Activated T-cell treated with anti-CD3 and anti-CD28 coated beads for 1 hour (primary cell): ENCODE results near the gene TIE1.

Experiments used
- DNase-seq: peaks from one replicate; pipeline ENCODE4 v3.0.0-alpha.2; 2020; ENCODE audit warnings: low read depth

Gene TIE1

DNA sequence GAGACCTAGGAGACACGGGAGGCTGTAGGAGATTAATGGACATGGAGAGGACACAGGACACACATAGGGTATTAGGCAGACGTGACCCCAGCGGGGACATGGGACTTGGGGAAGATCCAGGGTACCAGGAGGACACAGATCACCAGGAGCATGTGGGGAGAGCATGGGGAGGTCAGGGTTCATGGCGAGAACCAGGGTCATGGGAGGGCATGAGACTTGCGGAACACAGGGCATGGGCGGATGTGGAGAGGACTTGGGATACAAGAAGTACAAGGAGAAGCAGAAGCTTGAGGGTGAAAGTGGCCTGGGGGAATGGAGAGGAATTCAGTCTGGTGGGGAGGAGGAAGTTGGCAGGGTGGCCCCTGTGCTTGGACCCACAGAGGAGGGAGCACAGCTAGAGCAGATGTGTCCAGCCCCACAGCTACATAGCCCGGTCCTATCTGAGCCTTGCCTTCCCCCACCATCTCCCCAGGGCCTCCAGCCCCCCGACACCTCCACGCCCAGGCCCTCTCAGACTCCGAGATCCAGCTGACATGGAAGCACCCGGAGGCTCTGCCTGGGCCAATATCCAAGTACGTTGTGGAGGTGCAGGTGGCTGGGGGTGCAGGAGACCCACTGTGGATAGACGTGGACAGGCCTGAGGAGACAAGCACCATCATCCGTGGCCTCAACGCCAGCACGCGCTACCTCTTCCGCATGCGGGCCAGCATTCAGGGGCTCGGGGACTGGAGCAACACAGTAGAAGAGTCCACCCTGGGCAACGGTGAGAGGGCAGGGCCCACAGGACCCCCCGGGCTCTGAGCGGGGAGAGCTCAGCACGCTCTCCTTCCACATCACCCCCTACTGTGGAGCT, 12.1 kb downstream of the TIE1 start:
- no peak for DNase-seq

DNA sequence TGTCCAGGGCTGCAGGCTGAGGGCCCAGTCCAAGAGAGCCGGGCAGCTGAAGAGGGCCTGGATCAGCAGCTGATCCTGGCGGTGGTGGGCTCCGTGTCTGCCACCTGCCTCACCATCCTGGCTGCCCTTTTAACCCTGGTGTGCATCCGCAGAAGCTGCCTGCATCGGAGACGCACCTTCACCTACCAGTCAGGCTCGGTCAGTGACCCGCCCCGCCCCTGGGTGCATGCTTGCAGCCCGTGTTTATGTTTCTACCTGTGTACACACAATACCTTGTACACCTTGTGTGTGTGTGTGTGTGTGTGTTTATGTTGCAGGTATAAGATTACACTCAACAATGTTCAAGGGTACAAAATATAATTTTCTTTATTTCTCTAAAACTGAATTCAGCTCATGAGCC, 13.0 kb downstream of the TIE1 start:
- DNase-seq, result no peak

DNA sequence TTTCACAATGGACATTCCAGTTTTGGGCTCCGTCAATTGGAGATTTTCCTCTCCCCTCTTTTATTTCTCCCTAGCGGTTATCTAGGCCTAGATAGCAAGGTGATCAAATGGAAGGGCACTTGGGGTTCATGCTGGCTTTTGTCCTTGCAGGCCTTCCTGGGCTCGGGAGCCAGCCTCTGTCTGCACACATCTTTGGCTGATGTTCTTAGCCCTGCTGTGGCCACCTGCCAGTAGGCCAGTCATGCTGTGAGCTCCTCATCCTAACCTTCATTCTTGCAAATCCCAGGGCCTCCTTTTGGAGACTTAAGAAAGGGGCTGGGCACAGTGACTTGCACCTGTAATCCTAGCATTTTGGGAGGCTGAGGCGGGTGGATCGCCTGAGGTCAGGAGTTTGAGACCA, 13.5 kb downstream of the TIE1 start:
- DNase-seq, result no peak

DNA sequence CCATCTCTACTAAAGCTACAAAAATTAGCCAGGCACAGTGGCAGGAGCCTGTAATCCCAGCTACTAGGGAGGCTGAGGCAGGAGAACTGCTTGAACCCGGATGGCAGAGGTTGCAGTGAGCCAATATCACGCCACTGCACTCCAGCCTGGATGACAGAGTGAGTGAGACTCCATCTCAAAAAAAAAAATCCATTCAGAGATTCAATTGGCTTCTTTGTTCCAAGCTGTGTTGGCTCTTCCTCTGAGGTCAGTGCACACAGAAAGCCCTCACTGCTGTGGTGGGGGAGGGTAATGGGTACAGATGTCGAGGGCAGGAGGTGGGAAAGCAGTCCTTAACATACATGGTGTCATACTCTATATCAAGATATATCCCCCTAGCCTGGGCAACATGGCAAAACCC, 14.7 kb downstream of the TIE1 start:
- DNase-seq, result no peak

DNA sequence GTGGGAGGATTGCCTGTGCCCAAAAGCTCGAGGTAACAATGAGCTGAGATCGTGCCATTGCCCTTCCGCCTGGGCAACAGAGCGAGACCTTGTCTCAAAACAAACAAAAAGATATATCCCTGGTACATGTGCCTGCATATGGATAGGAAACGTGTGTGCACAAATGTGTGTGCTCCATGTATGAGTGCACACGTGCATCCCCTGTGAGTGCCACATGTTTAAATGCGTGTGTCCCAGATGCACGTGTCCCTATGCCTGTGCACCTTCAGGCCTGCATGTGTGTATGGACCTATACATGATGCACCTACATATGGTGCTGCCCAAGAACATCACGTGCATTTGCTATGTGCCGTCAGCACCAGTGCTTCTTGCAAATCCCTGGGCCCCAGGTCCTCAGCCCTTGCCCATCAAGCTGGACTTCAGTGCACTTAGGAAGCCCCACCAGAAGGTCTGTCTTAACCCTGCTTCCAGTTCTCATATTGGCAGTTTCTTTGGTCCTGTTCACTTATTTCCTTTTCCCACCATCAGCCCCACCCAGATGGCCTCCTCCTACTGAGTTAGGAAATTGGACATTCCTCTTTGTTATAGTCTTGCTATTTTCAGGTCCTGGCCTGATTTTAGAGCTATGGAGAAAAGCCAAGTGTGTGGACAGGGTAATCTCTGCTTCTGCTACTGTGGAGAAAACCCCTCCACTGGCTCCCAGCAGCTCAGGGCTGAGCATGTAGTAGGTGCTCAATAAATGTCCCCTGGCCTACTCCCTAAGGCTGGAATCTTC, 15.4 kb downstream of the TIE1 start:
- DNase-seq, result no peak

DNA sequence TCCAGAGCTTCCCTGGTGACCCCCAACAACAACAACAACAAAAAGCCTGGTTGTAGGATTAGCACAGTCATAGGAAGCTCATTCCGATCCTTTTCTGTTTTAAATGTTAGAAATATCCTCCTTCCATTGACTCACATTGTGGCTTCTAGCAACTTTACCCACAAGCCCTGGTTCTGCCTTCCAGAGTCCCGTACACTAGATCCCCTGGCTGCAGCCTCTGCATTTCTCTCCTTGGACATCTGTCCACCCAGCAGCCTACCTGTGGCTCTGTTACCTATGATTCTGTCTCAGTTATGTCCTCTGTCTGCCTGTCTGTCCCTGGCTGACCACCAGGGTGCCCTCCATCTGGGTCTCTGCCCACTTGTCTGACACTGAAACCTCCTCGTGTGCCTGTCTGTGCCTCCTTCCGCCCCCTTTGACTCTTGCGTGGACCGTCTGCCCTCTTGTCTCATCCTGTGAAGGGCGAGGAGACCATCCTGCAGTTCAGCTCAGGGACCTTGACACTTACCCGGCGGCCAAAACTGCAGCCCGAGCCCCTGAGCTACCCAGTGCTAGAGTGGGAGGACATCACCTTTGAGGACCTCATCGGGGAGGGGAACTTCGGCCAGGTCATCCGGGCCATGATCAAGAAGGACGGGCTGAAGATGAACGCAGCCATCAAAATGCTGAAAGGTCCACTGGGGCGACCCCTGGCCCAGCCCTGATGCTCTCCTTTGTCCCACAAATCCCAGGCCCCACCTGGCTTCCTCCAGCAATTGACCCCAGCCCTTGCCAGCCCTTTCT, 16.1 kb downstream of the TIE1 start:
- no peak for DNase-seq

DNA sequence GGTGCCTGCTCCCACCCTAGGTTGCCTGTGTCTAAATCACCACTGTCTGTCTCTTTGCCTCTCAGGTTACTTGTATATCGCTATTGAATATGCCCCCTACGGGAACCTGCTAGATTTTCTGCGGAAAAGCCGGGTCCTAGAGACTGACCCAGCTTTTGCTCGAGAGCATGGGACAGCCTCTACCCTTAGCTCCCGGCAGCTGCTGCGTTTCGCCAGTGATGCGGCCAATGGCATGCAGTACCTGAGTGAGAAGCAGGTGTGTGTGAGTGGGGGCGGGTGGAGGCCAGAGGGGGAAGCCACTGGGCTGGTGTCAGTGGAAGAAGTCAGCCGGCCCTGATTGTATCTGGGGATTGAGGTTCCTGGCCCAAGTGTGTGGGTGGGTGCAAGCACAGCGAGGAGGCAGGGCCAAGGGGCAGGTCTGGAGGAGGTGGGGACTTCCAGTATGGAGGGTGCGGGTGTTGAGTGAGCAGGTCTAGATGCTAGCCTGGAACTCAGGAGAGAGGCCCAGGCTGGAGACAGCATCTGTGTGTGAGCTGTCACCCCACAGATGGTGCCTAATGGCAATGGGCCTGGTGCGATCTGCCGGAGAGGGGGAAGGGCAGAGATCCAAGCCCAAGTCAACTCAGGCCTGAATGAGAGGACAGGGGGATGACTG, 17.2 kb downstream of the TIE1 start:
- DNase-seq, result no peak

DNA sequence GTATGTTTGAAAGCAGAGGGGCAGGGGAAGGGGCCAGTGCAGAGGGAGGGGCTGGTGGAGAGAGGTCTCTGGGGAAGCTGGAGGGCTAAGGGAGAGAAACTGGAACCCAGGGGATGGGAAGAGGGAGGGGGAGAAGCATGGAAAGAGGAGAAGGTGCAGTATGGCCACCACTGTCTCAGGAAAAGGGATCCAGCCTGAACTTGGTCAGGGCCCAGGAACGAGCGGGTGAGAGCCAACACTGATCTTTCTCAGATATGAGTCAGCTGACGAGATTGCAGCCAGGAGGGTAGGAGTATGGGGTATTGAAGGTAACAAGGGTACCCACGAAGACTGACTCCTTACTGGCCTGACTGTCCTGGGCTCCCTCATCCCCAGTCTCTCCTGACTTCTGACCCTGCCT, 18.0 kb downstream of the TIE1 start:
- no peak for DNase-seq

DNA sequence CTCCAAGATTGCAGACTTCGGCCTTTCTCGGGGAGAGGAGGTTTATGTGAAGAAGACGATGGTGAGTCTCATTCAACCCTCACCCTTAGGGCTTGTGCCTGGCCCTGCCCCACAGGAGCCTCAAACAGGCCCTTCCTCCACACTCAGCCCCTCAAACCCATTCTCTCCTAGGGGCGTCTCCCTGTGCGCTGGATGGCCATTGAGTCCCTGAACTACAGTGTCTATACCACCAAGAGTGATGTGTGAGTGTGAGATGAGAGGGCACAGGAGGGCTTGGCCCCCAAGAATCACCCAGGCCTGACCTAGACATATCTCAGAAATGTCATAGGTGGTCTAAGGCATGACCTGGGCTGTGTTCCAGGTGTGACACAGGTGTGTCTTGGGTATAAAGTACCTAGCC, 18.5 kb downstream of the TIE1 start:
- DNase-seq, result no peak

DNA sequence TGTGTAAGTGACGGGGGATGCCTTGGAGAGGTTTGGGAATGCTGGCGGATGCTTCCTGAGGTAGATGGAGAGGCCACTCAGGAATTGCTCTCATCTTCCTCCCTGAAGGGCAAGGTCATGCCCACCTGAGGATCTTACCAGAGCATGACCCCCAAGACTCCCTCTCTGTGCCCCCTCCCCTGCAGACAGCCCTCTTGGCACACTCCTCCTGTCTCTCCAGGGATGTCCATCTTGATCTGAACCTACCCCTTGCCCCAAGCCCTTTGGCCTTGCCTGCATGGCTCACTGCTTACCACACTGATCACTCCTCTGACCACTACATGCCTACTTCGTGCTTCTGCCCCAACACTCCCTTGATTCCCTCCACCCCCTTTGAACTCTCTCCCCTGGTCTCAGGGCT, 19.0 kb downstream of the TIE1 start:
- no peak for DNase-seq

DNA sequence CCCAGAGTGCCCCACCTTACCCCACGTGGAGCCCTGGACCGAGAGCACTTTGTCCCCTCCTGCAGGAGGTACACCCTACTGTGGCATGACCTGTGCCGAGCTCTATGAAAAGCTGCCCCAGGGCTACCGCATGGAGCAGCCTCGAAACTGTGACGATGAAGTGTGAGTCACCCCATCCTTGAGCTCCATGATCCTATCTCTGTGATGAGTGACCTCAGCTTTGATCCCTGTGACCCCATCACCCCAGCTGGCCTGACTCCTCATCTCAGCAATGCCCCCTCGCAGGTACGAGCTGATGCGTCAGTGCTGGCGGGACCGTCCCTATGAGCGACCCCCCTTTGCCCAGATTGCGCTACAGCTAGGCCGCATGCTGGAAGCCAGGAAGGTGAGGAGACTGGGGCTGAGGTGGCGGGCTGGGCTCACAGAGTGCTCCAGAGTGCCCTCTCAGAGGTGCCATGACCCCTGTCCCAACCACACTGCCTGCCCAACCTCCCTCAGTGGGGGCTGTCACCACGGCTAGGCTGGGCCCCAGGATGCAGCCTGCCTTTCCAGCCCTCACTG, 20.6 kb downstream of the TIE1 start:
- DNase-seq, result no peak

DNA sequence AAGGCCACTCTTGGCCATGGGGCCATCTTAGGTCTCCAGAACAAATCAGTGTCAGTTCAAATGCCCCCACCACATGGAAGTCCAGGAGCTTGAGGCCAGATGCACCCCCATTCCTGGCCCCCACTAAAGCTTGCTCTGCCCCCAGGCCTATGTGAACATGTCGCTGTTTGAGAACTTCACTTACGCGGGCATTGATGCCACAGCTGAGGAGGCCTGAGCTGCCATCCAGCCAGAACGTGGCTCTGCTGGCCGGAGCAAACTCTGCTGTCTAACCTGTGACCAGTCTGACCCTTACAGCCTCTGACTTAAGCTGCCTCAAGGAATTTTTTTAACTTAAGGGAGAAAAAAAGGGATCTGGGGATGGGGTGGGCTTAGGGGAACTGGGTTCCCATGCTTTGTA, 21.7 kb downstream of the TIE1 start:
- no peak for DNase-seq

DNA sequence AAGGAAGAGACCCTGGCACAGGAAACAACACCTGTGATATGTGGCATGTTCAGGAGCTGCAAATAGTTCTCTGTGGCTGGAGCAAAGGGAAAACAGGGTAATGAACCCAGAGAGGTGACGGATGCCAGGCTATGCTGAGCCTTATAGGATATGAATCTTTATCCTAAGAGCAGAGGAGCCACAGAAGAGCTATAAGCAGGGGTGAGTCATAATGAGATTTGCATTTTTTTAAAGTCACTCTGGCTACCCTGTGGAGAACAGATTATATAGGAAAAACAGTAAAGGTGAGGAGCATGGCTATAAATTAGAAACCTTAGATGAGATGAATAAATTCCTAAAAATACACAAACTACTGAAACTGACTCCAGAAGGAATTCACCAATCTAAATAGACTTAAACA, 24.0 kb downstream of the TIE1 start:
- no peak for DNase-seq

DNA sequence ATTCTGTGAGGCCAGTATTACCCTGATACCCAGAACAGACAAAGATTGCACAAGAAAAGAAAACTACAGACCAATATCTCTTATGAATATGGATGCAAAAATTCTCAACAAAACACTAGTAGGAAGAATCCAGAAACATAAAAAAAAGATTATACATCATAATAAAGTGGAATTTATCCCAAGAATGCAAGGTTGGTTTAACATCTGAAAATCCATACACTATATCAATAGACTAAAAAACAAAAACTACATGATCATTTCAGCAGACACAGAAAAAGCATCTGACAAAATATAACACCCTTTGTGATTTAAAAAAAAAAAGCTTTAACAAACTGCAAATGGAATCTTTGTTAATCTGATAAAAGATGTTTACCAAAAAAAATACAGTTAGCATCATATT, 24.6 kb downstream of the TIE1 start:
- DNase-seq, result no peak

DNA sequence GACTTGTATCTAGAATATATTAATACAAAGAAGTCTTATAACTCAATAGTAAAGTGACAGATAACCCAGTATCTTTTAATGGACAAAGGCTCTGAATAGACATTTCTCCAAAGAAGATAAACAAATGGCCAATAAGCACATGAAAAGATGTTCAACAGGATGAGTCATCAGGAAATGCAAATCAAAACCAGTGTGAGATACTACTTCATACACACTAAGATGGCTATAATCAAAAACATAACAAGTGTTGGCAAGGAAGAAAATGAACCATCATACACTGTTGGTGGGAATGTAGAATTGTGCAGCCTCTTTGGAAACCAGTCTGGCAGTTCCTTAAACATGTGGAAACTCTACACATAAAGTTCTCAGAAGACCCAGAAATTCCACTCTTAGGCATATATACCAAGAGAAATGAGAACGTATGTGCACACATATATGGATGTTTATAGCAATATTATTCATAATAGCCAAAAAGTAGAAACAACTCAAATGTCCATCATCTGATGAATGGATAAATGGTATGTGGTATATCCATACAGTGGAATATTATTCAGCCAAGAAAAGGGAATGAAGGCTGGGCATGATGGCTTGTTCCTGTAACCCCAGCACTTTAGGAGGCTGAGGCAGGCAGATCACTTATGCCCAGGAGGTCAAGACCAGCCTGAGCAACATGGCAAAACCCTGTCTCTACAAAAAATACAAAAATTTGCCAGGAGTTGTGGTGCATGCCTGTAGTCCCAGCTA, 26.9 kb downstream of the TIE1 start:
- no peak for DNase-seq

DNA sequence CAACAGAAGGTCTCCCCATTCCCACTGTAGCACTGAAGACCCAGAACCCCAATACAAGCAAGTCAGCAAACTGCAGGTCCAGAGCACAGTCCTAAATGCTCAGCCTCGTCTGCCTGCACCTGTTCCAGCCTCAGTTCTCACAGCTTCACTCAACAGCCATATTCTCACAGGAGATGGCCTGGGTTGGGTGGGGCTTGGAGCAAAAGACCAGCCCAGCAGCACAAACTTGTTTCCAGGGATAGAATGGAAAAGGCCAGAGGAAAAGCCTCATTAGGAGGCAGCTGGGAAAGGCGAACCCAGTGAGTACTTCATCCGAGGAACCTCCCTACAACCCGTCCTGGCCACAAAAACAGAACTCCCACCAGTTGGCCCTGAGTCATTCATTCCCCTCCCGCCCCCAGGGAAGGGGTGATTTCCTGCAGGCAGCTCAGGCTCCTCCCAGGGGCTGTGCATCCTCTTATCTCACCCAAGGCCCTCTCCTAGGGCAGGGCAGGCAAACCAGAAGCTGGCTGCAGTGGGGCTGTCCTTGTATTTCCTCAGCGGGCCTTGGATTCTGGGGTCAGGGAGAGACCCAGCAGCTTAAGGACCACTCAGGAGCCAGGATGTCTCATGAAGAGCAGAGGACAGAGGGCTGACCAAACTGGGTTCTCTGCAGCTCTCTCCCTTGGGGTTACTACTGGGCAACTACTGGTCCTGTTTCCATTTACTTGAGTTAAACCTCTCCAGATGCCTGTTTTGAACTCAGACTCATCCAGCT, 29.4 kb downstream of the TIE1 start:
- no peak for DNase-seq

DNA sequence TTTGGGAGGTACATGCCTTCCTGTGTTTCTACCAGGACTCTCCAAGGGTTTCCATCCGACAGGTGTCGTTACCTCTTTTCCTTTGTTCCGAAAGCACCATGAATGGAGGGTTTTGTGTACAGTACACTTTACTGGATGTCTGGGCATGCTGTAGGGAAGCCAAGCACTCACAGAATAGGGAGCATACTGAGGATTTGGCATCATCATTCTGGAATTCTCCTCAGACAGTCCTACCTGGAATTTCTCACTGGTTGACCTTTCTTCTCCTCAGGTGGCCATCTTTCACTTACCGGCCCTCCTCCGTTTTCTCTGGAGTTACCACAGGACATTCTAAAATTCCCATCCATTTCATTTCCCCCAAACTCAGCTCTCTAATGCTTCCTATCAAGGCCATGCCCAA, 30.9 kb downstream of the TIE1 start:
- DNase-seq, result no peak

DNA sequence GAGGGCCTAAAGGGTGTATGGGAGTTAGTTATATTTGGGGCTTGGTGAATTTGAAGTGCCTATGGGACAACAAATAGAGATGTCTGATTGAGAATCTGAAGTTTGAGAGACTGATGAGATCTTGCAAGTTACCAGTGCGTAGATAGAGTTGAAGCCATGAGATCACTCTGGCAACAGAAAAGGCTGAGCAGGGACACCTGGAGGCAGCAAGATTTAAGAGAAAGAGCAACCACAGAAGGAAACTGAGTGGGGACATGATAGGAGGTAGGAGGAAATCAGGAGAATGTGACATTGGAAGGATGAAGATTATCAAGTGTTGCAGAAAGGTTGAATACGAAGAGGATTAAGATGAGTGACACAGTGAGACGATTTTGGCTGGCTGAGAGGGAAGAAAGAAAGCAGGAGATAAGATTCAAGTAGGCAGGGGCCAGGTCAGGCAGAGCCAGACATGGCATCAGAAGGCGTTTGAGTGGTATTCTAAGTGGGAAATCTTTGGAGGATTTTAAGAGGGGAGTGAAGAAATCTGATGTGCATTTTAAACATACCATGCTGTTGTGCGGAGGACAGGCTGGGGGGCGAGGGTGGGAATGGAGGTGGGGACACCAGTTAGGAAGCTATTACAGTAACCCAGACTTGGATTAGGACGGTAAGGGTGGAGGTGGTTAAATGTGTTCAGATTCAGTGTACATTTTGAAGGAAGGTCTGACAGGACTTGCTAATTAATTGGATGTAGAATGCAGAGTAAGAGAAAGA, 33.8 kb downstream of the TIE1 start:
- DNase-seq, result no peak

DNA sequence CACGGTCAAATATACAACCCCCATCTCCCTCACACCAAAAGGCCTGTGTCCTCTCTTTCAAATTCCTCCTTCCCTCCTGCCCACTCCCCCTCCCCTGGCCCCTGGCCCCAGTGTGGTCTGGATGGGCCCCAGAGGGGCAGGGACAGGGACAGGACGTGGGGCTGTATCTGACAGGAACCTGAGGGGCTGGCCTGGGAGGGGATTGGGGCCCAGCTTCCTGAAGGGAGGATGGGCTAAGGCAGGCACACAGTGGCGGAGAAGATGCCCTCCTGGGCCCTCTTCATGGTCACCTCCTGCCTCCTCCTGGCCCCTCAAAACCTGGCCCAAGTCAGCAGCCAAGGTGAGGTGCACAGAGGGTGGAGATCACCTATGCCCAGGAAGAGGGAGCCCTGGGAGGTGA, 36.8 kb downstream of the TIE1 start, which contains the start of gene MPL:
Gene MPL, plus strand, starts transcription at position 231 of the 400 bp plus-strand sequence. Its CDS starts 31 bp downstream, at position 262.
- no peak for DNase-seq

DNA sequence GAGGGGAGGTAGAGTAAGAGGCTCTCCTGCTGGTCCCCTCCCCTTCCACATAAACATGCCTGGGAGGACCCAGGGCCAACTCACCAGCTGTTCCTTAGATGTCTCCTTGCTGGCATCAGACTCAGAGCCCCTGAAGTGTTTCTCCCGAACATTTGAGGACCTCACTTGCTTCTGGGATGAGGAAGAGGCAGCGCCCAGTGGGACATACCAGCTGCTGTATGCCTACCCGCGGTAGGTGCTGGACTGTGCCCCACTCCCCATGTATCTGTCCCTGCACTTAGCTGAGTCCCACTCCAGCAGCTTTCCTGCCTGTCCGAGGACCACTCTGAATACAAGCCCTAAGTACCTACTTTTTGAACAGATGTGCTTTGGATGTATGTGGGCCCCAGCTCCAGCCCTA, 37.2 kb downstream of the TIE1 start:
- DNase-seq, result no peak
